GM20000 (cell line): ENCODE data around the gene SKA2.
A peak's percentile ranks its signal among the peaks of the same experiment; 100 is the strongest.

Experiments
- DNase-seq: peaks from one replicate; pipeline ENCODE4 v3.0.0; 2012; ENCODE audit warnings: low spot score
- TF ChIP-seq, protein P1 (sequence below): IDR thresholded peaks from 2 replicates; pipeline ENCODE4 v1.5.1; 2012; ENCODE audit warnings: mild to moderate bottlenecking, control low read depth; ENCODE audit errors: extremely low read depth, missing control alignments

Gene SKA2

DNA sequence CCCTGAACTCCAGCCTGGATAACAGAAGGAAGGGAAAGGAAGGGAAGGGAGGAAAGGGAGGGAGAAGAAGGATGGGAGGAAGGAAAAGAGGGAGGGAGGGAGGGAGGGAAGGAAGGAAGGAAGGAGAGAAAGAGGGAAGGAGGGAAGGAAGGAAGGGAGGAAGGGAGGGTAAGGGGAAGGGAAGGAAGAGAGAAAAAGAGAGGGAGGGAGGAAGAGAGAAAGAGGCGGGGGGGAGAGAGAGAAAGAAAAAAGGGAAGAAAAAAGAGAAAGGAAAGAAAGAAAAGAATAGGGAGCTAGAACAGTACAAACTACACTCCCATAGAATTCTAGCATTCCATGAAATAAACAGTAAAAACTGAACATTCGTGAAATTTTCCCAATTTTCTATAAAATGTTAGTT, 25.2 kb downstream of the SKA2 start:
- TF ChIP-seq, protein P1, sequence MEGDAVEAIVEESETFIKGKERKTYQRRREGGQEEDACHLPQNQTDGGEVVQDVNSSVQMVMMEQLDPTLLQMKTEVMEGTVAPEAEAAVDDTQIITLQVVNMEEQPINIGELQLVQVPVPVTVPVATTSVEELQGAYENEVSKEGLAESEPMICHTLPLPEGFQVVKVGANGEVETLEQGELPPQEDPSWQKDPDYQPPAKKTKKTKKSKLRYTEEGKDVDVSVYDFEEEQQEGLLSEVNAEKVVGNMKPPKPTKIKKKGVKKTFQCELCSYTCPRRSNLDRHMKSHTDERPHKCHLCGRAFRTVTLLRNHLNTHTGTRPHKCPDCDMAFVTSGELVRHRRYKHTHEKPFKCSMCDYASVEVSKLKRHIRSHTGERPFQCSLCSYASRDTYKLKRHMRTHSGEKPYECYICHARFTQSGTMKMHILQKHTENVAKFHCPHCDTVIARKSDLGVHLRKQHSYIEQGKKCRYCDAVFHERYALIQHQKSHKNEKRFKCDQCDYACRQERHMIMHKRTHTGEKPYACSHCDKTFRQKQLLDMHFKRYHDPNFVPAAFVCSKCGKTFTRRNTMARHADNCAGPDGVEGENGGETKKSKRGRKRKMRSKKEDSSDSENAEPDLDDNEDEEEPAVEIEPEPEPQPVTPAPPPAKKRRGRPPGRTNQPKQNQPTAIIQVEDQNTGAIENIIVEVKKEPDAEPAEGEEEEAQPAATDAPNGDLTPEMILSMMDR = no peak
- DNase-seq = no peak

DNA sequence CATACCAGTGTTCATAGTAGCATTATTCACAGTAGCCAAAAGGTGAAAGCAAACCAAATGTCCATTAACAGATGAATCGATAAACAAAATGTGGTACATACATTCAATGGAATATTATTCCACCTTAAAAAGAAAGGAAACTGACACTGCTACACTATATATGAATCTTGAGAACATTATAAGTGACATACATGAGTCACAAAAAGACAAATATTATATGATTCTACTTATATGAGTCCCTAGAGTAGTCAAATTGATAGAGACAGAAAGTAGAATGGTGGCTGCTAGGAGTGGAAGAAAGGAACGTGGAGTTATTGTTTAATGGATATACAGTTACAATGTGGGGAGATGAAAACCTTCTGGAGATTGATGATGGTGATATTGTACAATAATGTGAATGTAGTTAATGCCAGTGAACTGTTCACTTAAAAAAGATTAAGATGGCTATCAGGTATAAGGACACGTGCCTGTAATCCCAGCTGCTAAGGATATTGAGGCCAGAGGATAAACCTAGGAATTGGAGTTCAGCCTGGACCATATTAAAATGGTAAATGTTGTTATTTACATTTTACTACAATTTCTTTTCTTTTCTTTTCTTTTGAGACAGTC, 28.1 kb downstream of the SKA2 start:
- TF ChIP-seq, protein P1 = no peak

DNA sequence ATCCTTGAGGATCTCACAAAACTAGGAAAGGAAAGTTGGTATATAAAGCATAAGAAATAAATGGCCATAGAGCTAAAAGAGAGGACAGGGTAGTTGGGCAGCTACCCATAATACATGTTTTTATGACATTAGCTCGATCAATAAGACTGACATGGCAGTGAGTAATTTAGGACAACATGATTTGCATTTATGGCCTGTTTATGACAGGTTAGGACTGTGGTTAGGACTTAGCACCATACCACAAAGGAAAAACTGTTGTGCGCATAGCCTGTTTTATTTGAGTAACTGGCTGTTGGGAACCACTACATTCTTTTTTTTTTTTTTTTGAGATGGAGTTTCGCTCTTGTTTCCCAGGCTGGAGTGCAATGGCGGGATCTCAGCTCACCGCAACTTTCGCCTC, 30.3 kb downstream of the SKA2 start:
- peak; percentile 16 for DNase-seq
- TF ChIP-seq, protein P1 = no peak

More for the DNA sequence above, 28.1 kb downstream of the SKA2 start:
- no peak for DNase-seq

DNA sequence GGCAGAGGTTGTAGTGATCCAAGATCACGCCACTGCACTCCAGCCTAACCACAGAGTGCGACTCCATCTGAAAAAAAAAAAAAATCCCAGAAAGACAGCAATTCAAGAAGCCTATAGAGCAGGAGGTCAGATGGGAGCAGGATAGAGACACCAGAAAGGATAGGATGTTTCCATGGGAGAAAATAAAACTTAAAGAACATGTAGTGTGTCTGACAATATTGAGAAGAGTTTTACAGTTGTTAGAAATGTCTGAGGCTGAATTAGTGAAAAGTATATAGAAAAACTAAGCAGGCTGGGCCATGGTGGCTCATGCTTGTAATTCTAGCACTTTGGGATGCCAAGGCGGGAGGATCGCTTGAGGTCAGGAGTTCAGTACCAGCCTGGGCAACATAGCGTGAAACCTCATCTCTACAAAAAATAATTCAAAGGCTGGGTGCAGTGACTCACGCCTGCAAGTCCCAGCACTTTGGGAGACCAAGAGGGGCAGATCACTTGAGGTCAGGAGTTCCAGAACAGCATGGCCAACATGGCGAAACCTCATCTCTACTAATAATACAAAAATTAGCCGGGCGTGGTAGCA, 33.0 kb downstream of the SKA2 start:
- TF ChIP-seq, protein P1 = no peak
- no peak for DNase-seq

DNA sequence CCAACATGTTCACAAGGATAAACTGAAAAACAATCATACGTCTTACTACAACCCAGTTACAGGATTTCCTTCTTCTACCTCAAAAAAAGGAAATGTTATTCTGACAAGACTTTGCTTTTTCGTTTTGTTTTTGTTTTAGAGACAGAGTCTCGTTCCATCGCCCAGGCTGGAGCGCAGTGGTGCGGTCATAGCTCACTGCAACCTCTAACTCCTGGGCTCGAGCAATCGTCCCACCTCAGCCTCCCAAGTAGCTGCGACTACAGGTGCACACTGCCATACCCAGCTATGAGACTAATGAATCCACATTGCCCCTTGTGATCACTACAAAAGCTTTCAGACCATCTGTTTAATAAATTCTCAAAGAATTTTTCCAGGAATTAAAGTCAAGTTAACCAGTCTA, 39.5 kb downstream of the SKA2 start:
- DNase-seq = no peak
- TF ChIP-seq, protein P1 = no peak

DNA sequence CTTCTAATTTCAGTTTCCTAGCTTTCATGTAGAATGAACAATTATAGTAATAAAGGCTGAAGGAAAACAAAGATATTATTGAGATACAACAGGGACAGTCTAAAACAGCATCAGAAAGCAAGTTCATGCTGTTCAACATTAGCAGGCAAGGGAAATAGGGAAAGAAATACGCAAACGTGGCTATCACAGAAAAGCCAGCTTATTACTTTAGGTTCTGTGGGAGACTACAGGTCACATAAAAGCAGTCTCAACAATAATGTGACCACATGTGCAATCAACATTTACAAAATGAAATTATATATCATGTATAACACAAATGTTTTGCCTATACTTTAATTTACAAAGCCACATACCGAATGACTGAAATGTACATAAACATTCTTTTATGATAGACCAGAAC, 43.4 kb downstream of the SKA2 start:
- no peak for DNase-seq
- TF ChIP-seq, protein P1 = no peak

DNA sequence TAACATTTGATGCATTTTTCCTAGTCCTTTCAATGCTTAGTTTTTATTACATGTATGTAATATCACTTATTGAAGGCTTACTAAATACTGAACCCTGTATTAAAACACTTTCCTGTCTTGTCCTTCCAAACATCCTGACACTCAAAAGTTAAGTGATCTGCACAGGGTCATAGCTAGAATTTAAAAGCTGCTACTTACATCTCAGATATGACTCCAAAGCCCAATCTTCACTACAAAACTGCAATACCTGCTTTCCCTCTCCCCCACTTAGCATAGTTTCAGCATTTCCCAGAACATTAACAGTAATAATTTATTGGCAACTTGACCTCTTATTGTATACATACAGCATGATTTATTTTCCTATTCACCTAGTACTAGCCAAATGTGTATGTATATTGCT, 44.0 kb downstream of the SKA2 start:
- DNase-seq = no peak
- TF ChIP-seq, protein P1 = no peak
